C4-2B (cell line): Measurements from ENCODE around the gene NHERF2.

Experiments
- H3K27ac ChIP-seq: fragments of 450-650 bp; 2 replicates; pipeline ENCODE4 v1.5.1; 2017
- CTCF ChIP-seq: fragments of 450-650 bp; conservative IDR thresholded peaks from 2 replicates; pipeline ENCODE4 v1.5.1; 2017; ENCODE audit warnings: mild to moderate bottlenecking
- ZFX ChIP-seq: fragments of 450-650 bp; IDR thresholded peaks from 2 replicates; pipeline ENCODE4 v1.6.1; 2017

Gene NHERF2

GRCh38 chr16:2062801-2063200 lies 36.1 kb downstream of the NHERF2 start:
- no peak overlapping the region for H3K27ac ChIP-seq
- TF ChIP-seq CTCF (no peak), ZFX (no peak)

GRCh38 chr16:2063861-2064260 lies 37.2 kb downstream of the NHERF2 start:
- TF ChIP-seq CTCF, result no peak
- no peak for TF ChIP-seq ZFX
- H3K27ac ChIP-seq, result no peak overlapping the region

- no peak overlapping the region for H3K27ac ChIP-seq
- TF ChIP-seq ZFX (no peak), CTCF (no peak)
Observed at GRCh38 chr16:2064368-2064945, 37.8 kb downstream of the NHERF2 start.

GRCh38 chr16:2066139-2066538 lies 39.4 kb downstream of the NHERF2 start:
- TF ChIP-seq ZFX, result no peak
- TF ChIP-seq CTCF, result no peak
- no peak overlapping the region for H3K27ac ChIP-seq

- TF ChIP-seq ZFX (no peak), CTCF (no peak)
- H3K27ac ChIP-seq, result no peak overlapping the region
Observed at GRCh38 chr16:2070576-2071453, 44.1 kb downstream of the NHERF2 start.

- H3K27ac ChIP-seq, result no peak overlapping the region
- TF ChIP-seq CTCF, result no peak
- TF ChIP-seq ZFX, result no peak
Observed at GRCh38 chr16:2071454-2072202, 44.9 kb downstream of the NHERF2 start.

GRCh38 chr16:2072926-2073325 lies 46.2 kb downstream of the NHERF2 start:
- TF ChIP-seq ZFX, result no peak
- TF ChIP-seq CTCF, result no peak
- no peak overlapping the region for H3K27ac ChIP-seq
